Small intestine (tissue), 7 donors: ENCODE results near the gene CNOT6L. TPM values are rescaled to one million over a fixed set of nuclear protein-coding genes. Genes with fewer than 3 reads are reported as not detected.
"Not testable (repeated sequence)": the region's sequence is repeated elsewhere in the genome, so short reads cannot be mapped to it uniquely, and the experiment has no call there.

Experiments used
- DNase-seq, 2 donors: peaks; one replicate each; pipeline versions ENCODE4 v3.0.0 to v3.0.0-alpha.2; 2013
- FAIRE-seq: peaks from 2 replicates; lab custom pipeline; 2012; peaks lifted over from hg19 to GRCh38; lab: Jason Lieb, UNC
- H3K27ac ChIP-seq, 3 donors: one replicate each; pipeline ENCODE4 v1.5.1; 2013; ENCODE audit warnings: low read length in 2 of 3, mild to moderate bottlenecking in 2 of 3, control low read depth in 1 of 3, inconsistent platforms in 1 of 3, low read depth in 1 of 3, moderate library complexity in 1 of 3
- H3K27me3 ChIP-seq, 3 donors: one replicate each; pipeline ENCODE4 v1.6.1; 2013; ENCODE audit warnings: low read length in 3 of 3, inconsistent platforms in 1 of 3; ENCODE audit not compliant: control insufficient read depth in 3 of 3, insufficient read depth in 3 of 3
- H3K36me3 ChIP-seq, 3 donors: one replicate each; pipeline ENCODE4 v1.6.1; 2013; ENCODE audit warnings: low read length in 3 of 3, inconsistent platforms in 1 of 3, low read depth in 1 of 3, mild to moderate bottlenecking in 1 of 3, moderate library complexity in 1 of 3; ENCODE audit not compliant: control insufficient read depth in 3 of 3, insufficient read depth in 2 of 3
- H3K4me1 ChIP-seq, 3 donors: one replicate each; pipeline ENCODE4 v1.6.1; 2013; ENCODE audit warnings: low read length in 2 of 3, inconsistent platforms in 1 of 3, low read depth in 1 of 3, mild to moderate bottlenecking in 1 of 3, moderate library complexity in 1 of 3; ENCODE audit not compliant: control insufficient read depth in 3 of 3, insufficient read depth in 2 of 3
- H3K4me3 ChIP-seq, 3 donors: one replicate each; pipeline ENCODE4 v1.5.1; 2013; ENCODE audit warnings: low read length in 3 of 3, control low read depth in 1 of 3, inconsistent platforms in 1 of 3, low read depth in 1 of 3, mild to moderate bottlenecking in 1 of 3, moderate library complexity in 1 of 3
- H3K9me3 ChIP-seq, 2 donors: one replicate each; pipeline ENCODE4 v1.6.1; 2013; ENCODE audit warnings: low read depth in 1 of 2, low read length in 1 of 2; ENCODE audit not compliant: control insufficient read depth in 2 of 2, insufficient read depth in 1 of 2
- WGBS, 3 donors: extraction: QIAGEN DNeasy Blood & Tissue Kit; methylation state at CpG; one replicate each; pipeline ENCODE4 v1.1.7; 2013; 5-methylcytosine and 5-hydroxymethylcytosine counted together
- polyA plus RNA-seq, 4 donors: library from polyadenylated mRNA; stranded (reverse) in 3 of 4; unstranded in 1 of 4; fragments of 200-250 nt in 3 of 4; fragments of 120-200 nt in 1 of 4; gene quantifications; one replicate each; pipeline versions ENCODE4 v1.2.1 to v1.2.3, GENCODE V29; 2013
- donor health status: healthy with polysubstance abuse.
- donor health status: control.
- donor health status: control.
- donor health status: Bipolar disorder and iron deficiency.
- donor health status: healthy.

The CNOT6L gene
- polyA plus RNA-seq, 4 donors = 5.9 to 31.0 (median 7.5) TPM

GRCh38 chr4:77731656-77732055, 87.5 kb downstream of the CNOT6L start:
- FAIRE-seq = no peak
- no peak for DNase-seq
- peaks cover 2 to 6% (median 4%) of the 10 kb centered on the region in 3 donors for H3K36me3 ChIP-seq
- no peaks in the 10 kb centered on the region for H3K9me3 ChIP-seq
- H3K27me3 ChIP-seq = no peaks in the 10 kb centered on the region
- no peak overlapping the region for H3K4me3 ChIP-seq
- WGBS, 3 donors = 79 to 95% (median 82%) methylated on average over 1 of the region's 1 CpG
- peaks cover 0 to 3% (median 3%) of the 10 kb centered on the region in 3 donors for H3K4me1 ChIP-seq
- no peak overlapping the region for H3K27ac ChIP-seq

- no peak for FAIRE-seq
Observed at GRCh38 chr4:77728420-77728819, 90.7 kb downstream of the CNOT6L start.

GRCh38 chr4:77721073-77721472, 98.1 kb downstream of the CNOT6L start:
- Histone ChIP-seq H3K4me3 (no peak overlapping the region), H3K27ac (no peak overlapping the region), H3K36me3 (peaks cover 3 to 19% (median 7%) of the 10 kb centered on the region in 3 donors), H3K9me3 (no peaks in the 10 kb centered on the region), H3K4me1 (no peaks in the 10 kb centered on the region), H3K27me3 (no peaks in the 10 kb centered on the region)
- no peak for FAIRE-seq
- no peak for DNase-seq

More at GRCh38 chr4:77728420-77728819, 90.7 kb downstream of the CNOT6L start:
- Histone ChIP-seq H3K36me3 (peaks cover 2 to 14% (median 7%) of the 10 kb centered on the region in 3 donors), H3K4me3 (no peak overlapping the region), H3K27ac (no peak overlapping the region), H3K9me3 (no peaks in the 10 kb centered on the region), H3K27me3 (no peaks in the 10 kb centered on the region), H3K4me1 (no peaks in the 10 kb centered on the region)
- WGBS, 3 donors = 95 to 100% (median 100%) methylated on average over 1 of the region's 1 CpG
- no peak for DNase-seq

- WGBS, 3 donors = 63 to 78% (median 66%) methylated on average over 2 of the region's 3 CpGs
- not testable (repeated sequence) for H3K4me1 ChIP-seq, DNase-seq, FAIRE-seq, H3K4me3 ChIP-seq, H3K9me3 ChIP-seq, H3K27ac ChIP-seq, H3K27me3 ChIP-seq
- H3K36me3 ChIP-seq = peaks cover 0 to 11% (median 7%) of the 10 kb centered on the region in 3 donors
Observed at GRCh38 chr4:77718500-77718899, 100.7 kb downstream of the CNOT6L start.

- Histone ChIP-seq H3K36me3 (peaks cover 0 to 5% (median 4%) of the 10 kb centered on the region in 3 donors), H3K27ac (no peak overlapping the region), H3K4me1 (no peaks in the 10 kb centered on the region), H3K9me3 (no peaks in the 10 kb centered on the region), H3K4me3 (no peak overlapping the region), H3K27me3 (no peaks in the 10 kb centered on the region)
- DNase-seq (no peak), FAIRE-seq (no peak)
- whole genome bisulfite sequencing, 3 donors = 89 to 94% (median 90%) methylated on average over 3 of the region's 3 CpGs
Observed at GRCh38 chr4:77715414-77716290, 103.5 kb downstream of the CNOT6L start.

GRCh38 chr4:77714514-77714913, 104.7 kb downstream of the CNOT6L start:
- DNase-seq (no peak), FAIRE-seq (no peak)
- H3K36me3 ChIP-seq = peaks cover 0 to 5% (median 2%) of the 10 kb centered on the region in 3 donors
- peaks cover 0 to 9% (median 0%) of the 10 kb centered on the region in 3 donors for H3K4me1 ChIP-seq
- H3K4me3 ChIP-seq = no peak overlapping the region
- 90 to 97% (median 93%) methylated on average over 2 of the region's 2 CpGs for WGBS, 3 donors
- H3K27ac ChIP-seq = no peak overlapping the region
- no peaks in the 10 kb centered on the region for H3K9me3 ChIP-seq
- H3K27me3 ChIP-seq = no peaks in the 10 kb centered on the region

- H3K9me3 ChIP-seq = no peaks in the 10 kb centered on the region
- no peak overlapping the region for H3K4me3 ChIP-seq
- H3K27me3 ChIP-seq = no peaks in the 10 kb centered on the region
- 84 to 97% (median 86%) methylated on average over 1 of the region's 1 CpG for WGBS, 3 donors
- FAIRE-seq (no peak), DNase-seq (no peak)
- H3K36me3 ChIP-seq = peaks cover 0 to 5% (median 2%) of the 10 kb centered on the region in 3 donors
- H3K4me1 ChIP-seq = peaks cover 0 to 11% (median 0%) of the 10 kb centered on the region in 3 donors
- no peak overlapping the region for H3K27ac ChIP-seq
Observed at GRCh38 chr4:77713884-77714283, 105.3 kb downstream of the CNOT6L start.

GRCh38 chr4:77712675-77713074, 106.5 kb downstream of the CNOT6L start:
- Histone ChIP-seq H3K9me3 (no peaks in the 10 kb centered on the region), H3K4me3 (no peak overlapping the region), H3K36me3 (peaks cover 0 to 5% (median 2%) of the 10 kb centered on the region in 3 donors), H3K27ac (no peak overlapping the region), H3K27me3 (no peaks in the 10 kb centered on the region), H3K4me1 (peaks cover 0 to 11% (median 0%) of the 10 kb centered on the region in 3 donors)
- WGBS, 3 donors = 97 to 100% (median 100%) methylated on average over 1 of the region's 1 CpG
- FAIRE-seq (no peak), DNase-seq (no peak)
